OCI-LY7 (cell line): ENCODE results near the gene CRACDL. TPM values are rescaled to one million over a fixed set of nuclear protein-coding genes. Genes with fewer than 3 reads are reported as not detected.

Experiments used
- BruUV-seq: library from RNA; stranded (reverse); fragments of 400-500 nt; replicated peaks from 2 replicates; lab custom pipeline; 2021; lab: Mats Ljungman, UMichigan
- CTCF ChIA-PET: fragments of 300-600 bp; sonication (Branson Sonifier 250); formaldehyde crosslinking; loops from one replicate; lab custom pipeline; 2022; ENCODE audit warnings: antibody characterized with exemption; ENCODE audit not compliant: unreplicated experiment; lab: Charles Lee
- POLR2A ChIA-PET: fragments of 300-600 bp; sonication (Branson Sonifier 250); formaldehyde crosslinking; loops from one replicate; lab custom pipeline; 2022; ENCODE audit warnings: antibody characterized with exemption; lab: Charles Lee
- DNase-seq: peaks from one replicate; pipeline ENCODE4 v3.0.0-alpha.2; 2015; ENCODE audit warnings: low spot score
- H2AFZ ChIP-seq: fragments of 200-600 bp; sonication (generic), shearing (Covaris generic); 2 replicates; pipeline ENCODE4 v1.6.1; 2014; ENCODE audit warnings: mild to moderate bottlenecking, antibody characterized with exemption, low read length, moderate library complexity
- H3K27ac ChIP-seq: fragments of 200-600 bp; sonication (generic); 2 replicates; pipeline ENCODE4 v1.5.1; 2014; ENCODE audit warnings: mixed run types, low read depth, mild to moderate bottlenecking, moderate library complexity, low read length, inconsistent platforms; ENCODE audit not compliant: poor library complexity, severe bottlenecking
- H3K36me3 ChIP-seq: fragments of 200-600 bp; sonication (generic); 2 replicates; pipeline ENCODE4 v1.6.1; 2014; ENCODE audit warnings: mild to moderate bottlenecking, antibody characterized with exemption, low read length, moderate library complexity, mixed read lengths; ENCODE audit not compliant: insufficient read depth
- H3K4me1 ChIP-seq: fragments of 200-600 bp; sonication (generic); 2 replicates; pipeline ENCODE4 v1.5.1; 2014; ENCODE audit warnings: mild to moderate bottlenecking, low read length; ENCODE audit not compliant: insufficient read depth, poor library complexity, severe bottlenecking
- H3K4me2 ChIP-seq: fragments of 200-600 bp; sonication (generic); 2 replicates; pipeline ENCODE4 v1.6.1; 2014; ENCODE audit warnings: mild to moderate bottlenecking, low read length
- H3K4me3 ChIP-seq: fragments of 200-600 bp; sonication (generic); 2 replicates; pipeline ENCODE4 v1.5.1; 2014; ENCODE audit warnings: mild to moderate bottlenecking, low read depth, low read length; ENCODE audit not compliant: poor library complexity, severe bottlenecking
- H3K79me2 ChIP-seq: fragments of 200-600 bp; sonication (generic); 2 replicates; pipeline ENCODE4 v1.6.1; 2016; ENCODE audit warnings: low read depth, mild to moderate bottlenecking, low read length, moderate library complexity, mixed read lengths; ENCODE audit not compliant: insufficient read depth
- H3K9me2 ChIP-seq: fragments of 200-600 bp; sonication (generic); 2 replicates; pipeline ENCODE4 v1.6.1; 2016; ENCODE audit warnings: mild to moderate bottlenecking, low read length, mixed read lengths; ENCODE audit not compliant: insufficient read depth
- H3K9me3 ChIP-seq: fragments of 200-600 bp; sonication (generic); 2 replicates; pipeline ENCODE4 v1.6.1; 2014; ENCODE audit warnings: mild to moderate bottlenecking, mixed run types, low read length, mixed read lengths
- H4K20me1 ChIP-seq: fragments of 200-600 bp; sonication (generic); 2 replicates; pipeline ENCODE4 v1.6.1; 2014; ENCODE audit warnings: mild to moderate bottlenecking, antibody characterized with exemption, low read length, moderate library complexity, mixed read lengths; ENCODE audit not compliant: insufficient read depth
- EZH2phosphoT487 ChIP-seq: fragments of 200-600 bp; sonication (generic); IDR thresholded peaks from 2 replicates; pipeline ENCODE4 v1.6.1; 2018; ENCODE audit warnings: low read depth, borderline replicate concordance, mild to moderate bottlenecking, mixed run types, antibody characterized with exemption, low read length, moderate library complexity, mixed read lengths
- intact Hi-C: fragments of 100-400 bp; cut with micrococcal nuclease; formaldehyde crosslinking; loops from one replicate; pipeline ENCODE4 v1.10.0; 2022; ENCODE audit not compliant: unreplicated experiment
- total RNA-seq, 2 experiments: library from RNA; depleted of rRNA in 1 of 2; stranded (reverse); fragments of >200 nt in 1 of 2; shearing (Covaris generic) in 1 of 2; gene quantifications; 2 replicates each; pipeline ENCODE4 v1.2.3, GENCODE V29; 2014 to 2022
- TF ChIP-seq, protein P1 (sequence below): fragments of 200-600 bp; sonication (generic); conservative IDR thresholded peaks from 2 replicates; pipeline ENCODE4 v1.5.1; 2014; ENCODE audit warnings: mild to moderate bottlenecking, antibody characterized with exemption, low read length, moderate library complexity, mixed read lengths

The CRACDL gene
- total RNA-seq, 2 experiments from 2014 or later: 0.03 to 0.13 TPM

DNA sequence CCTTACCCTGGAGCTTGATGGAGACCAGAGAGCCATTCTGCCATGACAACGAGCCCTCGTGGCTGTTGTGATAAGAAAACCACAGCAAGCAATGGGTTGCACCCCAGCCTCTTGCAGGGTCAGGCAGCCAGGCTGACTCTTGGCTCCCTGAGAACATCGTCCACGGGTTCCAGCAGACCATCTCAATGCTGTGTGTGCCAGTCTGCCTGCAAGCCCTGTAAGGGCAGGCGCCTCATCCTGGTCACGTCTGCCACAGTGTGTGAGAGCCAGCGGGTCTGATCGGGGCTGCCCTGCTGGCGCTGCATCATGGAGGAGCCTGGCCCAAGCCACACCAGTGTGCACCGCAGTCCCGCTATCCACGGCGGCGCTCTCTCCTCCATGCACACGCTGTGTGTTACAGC is 134.1 kb downstream of the CRACDL start:
- H3K79me2 ChIP-seq: no peaks in the 10 kb centered on the region
- H3K36me3 ChIP-seq: no peaks in the 10 kb centered on the region
- intact Hi-C loops: no loop called here
- no peak overlapping the region for H3K4me2 ChIP-seq
- no peaks in the 10 kb centered on the region for H3K9me3 ChIP-seq
- CTCF ChIA-PET: no interaction called here
- H2AFZ ChIP-seq: no peak overlapping the region
- H3K27ac ChIP-seq: no peak overlapping the region
- H3K4me3 ChIP-seq: no peak overlapping the region
- no peaks in the 10 kb centered on the region for H3K4me1 ChIP-seq
- H4K20me1 ChIP-seq: no peaks in the 10 kb centered on the region
- POLR2A ChIA-PET: interaction anchor here (0.7 kb wide), 1 partner anchor 14 kb away, joined by 3 read pairs; no protein-coding TSS in a partner anchor
- no peaks in the 10 kb centered on the region for H3K9me2 ChIP-seq
- no TSS peak for BruUV-seq
- no peak for TF ChIP-seq EZH2phosphoT487
- TF ChIP-seq, protein P1, sequence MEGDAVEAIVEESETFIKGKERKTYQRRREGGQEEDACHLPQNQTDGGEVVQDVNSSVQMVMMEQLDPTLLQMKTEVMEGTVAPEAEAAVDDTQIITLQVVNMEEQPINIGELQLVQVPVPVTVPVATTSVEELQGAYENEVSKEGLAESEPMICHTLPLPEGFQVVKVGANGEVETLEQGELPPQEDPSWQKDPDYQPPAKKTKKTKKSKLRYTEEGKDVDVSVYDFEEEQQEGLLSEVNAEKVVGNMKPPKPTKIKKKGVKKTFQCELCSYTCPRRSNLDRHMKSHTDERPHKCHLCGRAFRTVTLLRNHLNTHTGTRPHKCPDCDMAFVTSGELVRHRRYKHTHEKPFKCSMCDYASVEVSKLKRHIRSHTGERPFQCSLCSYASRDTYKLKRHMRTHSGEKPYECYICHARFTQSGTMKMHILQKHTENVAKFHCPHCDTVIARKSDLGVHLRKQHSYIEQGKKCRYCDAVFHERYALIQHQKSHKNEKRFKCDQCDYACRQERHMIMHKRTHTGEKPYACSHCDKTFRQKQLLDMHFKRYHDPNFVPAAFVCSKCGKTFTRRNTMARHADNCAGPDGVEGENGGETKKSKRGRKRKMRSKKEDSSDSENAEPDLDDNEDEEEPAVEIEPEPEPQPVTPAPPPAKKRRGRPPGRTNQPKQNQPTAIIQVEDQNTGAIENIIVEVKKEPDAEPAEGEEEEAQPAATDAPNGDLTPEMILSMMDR: no peak
- DNase-seq: no peak

- ChIA-PET CTCF (no interaction called here), POLR2A (no interaction called here)
- Histone ChIP-seq H3K4me3 (no peak overlapping the region), H2AFZ (no peak overlapping the region), H3K9me2 (no peaks in the 10 kb centered on the region), H3K4me1 (peaks cover 5% of the 10 kb centered on the region), H3K27ac (no peak overlapping the region), H4K20me1 (no peaks in the 10 kb centered on the region), H3K4me2 (no peak overlapping the region), H3K9me3 (no peaks in the 10 kb centered on the region), H3K79me2 (no peaks in the 10 kb centered on the region), H3K36me3 (no peaks in the 10 kb centered on the region)
- BruUV-seq: no TSS peak
- no peak for DNase-seq
- intact Hi-C loops: no loop called here
- TF ChIP-seq, protein P1: no peak
- TF ChIP-seq EZH2phosphoT487: no peak
Observed at GRCh38 chr2:98801286-98801685, 134.7 kb downstream of the CRACDL start.

DNA sequence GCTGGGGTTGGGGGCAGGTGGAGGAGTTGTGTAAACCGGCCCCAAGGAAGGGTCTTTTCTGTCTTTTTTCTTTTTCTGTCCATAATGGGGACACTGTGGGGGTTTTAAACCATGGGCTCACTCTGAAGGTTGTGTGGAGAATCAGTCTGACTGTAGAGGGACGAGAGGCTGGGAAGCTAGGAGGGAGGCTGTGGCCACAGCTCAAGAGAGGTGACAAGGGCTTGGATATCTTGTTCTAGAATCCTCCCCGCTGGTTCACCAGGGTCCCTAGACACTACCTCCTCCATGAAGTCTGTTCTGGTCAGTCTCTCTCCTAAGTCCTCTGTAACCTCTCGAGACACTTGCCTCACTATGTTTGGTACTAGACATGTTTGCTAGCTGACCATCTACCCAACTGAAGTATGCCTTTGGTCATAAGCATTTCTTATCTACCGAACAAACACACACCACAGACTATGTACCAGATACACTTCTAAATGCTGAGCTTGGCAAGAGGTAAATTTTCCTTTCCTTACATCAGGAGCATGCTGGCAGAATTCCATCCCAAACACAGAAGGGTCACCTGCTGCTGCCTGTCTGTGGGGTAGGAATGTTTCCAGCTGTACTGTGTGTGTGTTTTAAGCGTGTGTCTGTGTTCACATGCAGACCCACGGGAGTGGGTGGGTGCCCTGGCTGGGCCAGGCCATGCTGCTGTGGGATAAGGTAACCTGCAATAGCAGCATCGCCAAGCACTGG is 135.5 kb downstream of the CRACDL start:
- POLR2A ChIA-PET: interaction anchor here (0.6 kb wide), 1 partner anchor 89 kb away, joined by 3 read pairs; no protein-coding TSS in a partner anchor
- BruUV-seq: no TSS peak
- Histone ChIP-seq H3K36me3 (no peaks in the 10 kb centered on the region), H3K4me2 (no peak overlapping the region), H3K4me1 (peaks cover 9% of the 10 kb centered on the region), H3K27ac (no peak overlapping the region), H2AFZ (no peak overlapping the region), H3K4me3 (no peak overlapping the region), H3K9me3 (no peaks in the 10 kb centered on the region), H3K79me2 (no peaks in the 10 kb centered on the region), H4K20me1 (no peaks in the 10 kb centered on the region), H3K9me2 (no peaks in the 10 kb centered on the region)
- intact Hi-C loops: no loop called here
- CTCF ChIA-PET: no interaction called here
- TF ChIP-seq, protein P1: no peak
- DNase-seq: no peak
